ENCODE results near the gene BAZ2B. TPM values are rescaled to one million over a fixed set of nuclear protein-coding genes. Genes with fewer than 3 reads are reported as not detected.

The BAZ2B gene
- polyA plus RNA-seq, 5 donors = 53.2 to 128 (median 104) TPM

GRCh38 chr2:159462961-159463360 lies 153.4 kb downstream of the BAZ2B start:
- no peak for DNase-seq

- no peak for DNase-seq
Measured at GRCh38 chr2:159462201-159462785, 154.1 kb downstream of the BAZ2B start.

- no peak for DNase-seq
Measured at GRCh38 chr2:159461076-159461475, 155.3 kb downstream of the BAZ2B start.

GRCh38 chr2:159460227-159460626 lies 156.1 kb downstream of the BAZ2B start:
- no peak for DNase-seq

- no peak for DNase-seq
Measured at GRCh38 chr2:159459279-159459678, 157.1 kb downstream of the BAZ2B start.

GRCh38 chr2:159457589-159457988 lies 158.8 kb downstream of the BAZ2B start:
- no peak for DNase-seq

GRCh38 chr2:159456500-159457426 lies 159.6 kb downstream of the BAZ2B start:
- DNase-seq = no peak

GRCh38 chr2:159455330-159455918 lies 160.9 kb downstream of the BAZ2B start:
- no peak for DNase-seq

- no peak for DNase-seq
Measured at GRCh38 chr2:159454185-159454584, 162.2 kb downstream of the BAZ2B start.

GRCh38 chr2:159450180-159450579 lies 166.2 kb downstream of the BAZ2B start:
- DNase-seq = no peak

- no peak for DNase-seq
Measured at GRCh38 chr2:159449504-159450124, 166.7 kb downstream of the BAZ2B start.

GRCh38 chr2:159446817-159447216 lies 169.5 kb downstream of the BAZ2B start:
- no peak for DNase-seq

GRCh38 chr2:159446201-159446600 lies 170.1 kb downstream of the BAZ2B start:
- no peak for DNase-seq

GRCh38 chr2:159445307-159445706 lies 171.0 kb downstream of the BAZ2B start:
- no peak for DNase-seq

- DNase-seq = no peak
Measured at GRCh38 chr2:159444754-159445153, 171.6 kb downstream of the BAZ2B start.

- DNase-seq = no peak
Measured at GRCh38 chr2:159442159-159442852, 174.0 kb downstream of the BAZ2B start.

- no peak for DNase-seq
Measured at GRCh38 chr2:159441182-159441581, 175.2 kb downstream of the BAZ2B start.

- no peak for DNase-seq
Measured at GRCh38 chr2:159439421-159439820, 176.9 kb downstream of the BAZ2B start.

- no peak for DNase-seq
Measured at GRCh38 chr2:159438720-159439353, 177.5 kb downstream of the BAZ2B start.

- no peak for DNase-seq
Measured at GRCh38 chr2:159438284-159438683, 178.1 kb downstream of the BAZ2B start.

GRCh38 chr2:159432610-159433009 lies 183.7 kb downstream of the BAZ2B start:
- DNase-seq = no peak

Data from right lung (tissue), 5 donors.